Testis (tissue), 2 donors: ENCODE measurements around the gene BPIFA3.

Experiments
- CTCF ChIP-seq, 3 experiments: fragments of 450-650 bp in 2 of 3; fragments of 200-600 bp in 1 of 3; sonication (generic) in 1 of 3; IDR thresholded peaks; one replicate each; pipeline ENCODE4 v1.5.1; 2016 to 2019; ENCODE audit warnings: antibody characterized with exemption in 3 of 3, mild to moderate bottlenecking in 2 of 3, moderate library complexity in 1 of 3
- POLR2A ChIP-seq: fragments of 450-650 bp; IDR thresholded peaks from one replicate; pipeline ENCODE4 v1.6.1; 2017; ENCODE audit warnings: antibody characterized with exemption, mild to moderate bottlenecking, moderate library complexity

- TF ChIP-seq CTCF (IDR thresholded peaks at IDR 0.05) (no peak), POLR2A (no peak)
Measured at GRCh38 chr20:33172781-33173180, 44.4 kb upstream of the BPIFA3 start.
